T-helper 17 cell (primary cell): ENCODE results near the gene PCDH1. TPM values are rescaled to one million over a fixed set of nuclear protein-coding genes. Genes with fewer than 3 reads are reported as not detected.

Source experiments
- ATAC-seq: fragments of 150-1000 bp; cut with Tn5 transposase; 2 replicates; pipeline ENCODE4 v1.10.0; 2021; ENCODE audit warnings: mild to moderate bottlenecking, moderate library complexity
- DNase-seq, 3 donors: peaks; one replicate each; pipeline versions ENCODE4 v3.0.0 to v3.0.0-alpha.2; 2020 to 2021
- H3K9me3 ChIP-seq: one replicate; pipeline ENCODE4 v1.7.0; 2013; ENCODE audit warnings: low read length, mild to moderate bottlenecking; ENCODE audit not compliant: control insufficient read depth, poor library complexity, severe bottlenecking
- H3K27ac Mint-ChIP-seq: one replicate; pipeline ENCODE4 v1.8.0; 2022; ENCODE audit warnings: mild to moderate bottlenecking, moderate library complexity, mixed read lengths
- H3K27me3 Mint-ChIP-seq: one replicate; pipeline ENCODE4 v1.8.0; 2022; ENCODE audit warnings: mixed read lengths
- H3K36me3 Mint-ChIP-seq: one replicate; pipeline ENCODE4 v1.8.0; 2022; ENCODE audit warnings: low read depth, mixed read lengths
- H3K4me1 Mint-ChIP-seq: one replicate; pipeline ENCODE4 v1.8.0; 2022; ENCODE audit warnings: mild to moderate bottlenecking, mixed read lengths
- H3K4me3 Mint-ChIP-seq: one replicate; pipeline ENCODE4 v1.8.0; 2022; ENCODE audit warnings: mild to moderate bottlenecking, moderate library complexity, mixed read lengths
- total RNA-seq, 4 donors: library from RNA in 2 of 4; stranded (reverse) in 2 of 4; gene quantifications; one replicate each; pipeline ENCODE4 v1.2.3 and lab custom pipeline; 2022 to 2026

The PCDH1 gene
- total RNA-seq, 2 donors from 2014 or later: 0.57 to 0.87 TPM

DNA sequence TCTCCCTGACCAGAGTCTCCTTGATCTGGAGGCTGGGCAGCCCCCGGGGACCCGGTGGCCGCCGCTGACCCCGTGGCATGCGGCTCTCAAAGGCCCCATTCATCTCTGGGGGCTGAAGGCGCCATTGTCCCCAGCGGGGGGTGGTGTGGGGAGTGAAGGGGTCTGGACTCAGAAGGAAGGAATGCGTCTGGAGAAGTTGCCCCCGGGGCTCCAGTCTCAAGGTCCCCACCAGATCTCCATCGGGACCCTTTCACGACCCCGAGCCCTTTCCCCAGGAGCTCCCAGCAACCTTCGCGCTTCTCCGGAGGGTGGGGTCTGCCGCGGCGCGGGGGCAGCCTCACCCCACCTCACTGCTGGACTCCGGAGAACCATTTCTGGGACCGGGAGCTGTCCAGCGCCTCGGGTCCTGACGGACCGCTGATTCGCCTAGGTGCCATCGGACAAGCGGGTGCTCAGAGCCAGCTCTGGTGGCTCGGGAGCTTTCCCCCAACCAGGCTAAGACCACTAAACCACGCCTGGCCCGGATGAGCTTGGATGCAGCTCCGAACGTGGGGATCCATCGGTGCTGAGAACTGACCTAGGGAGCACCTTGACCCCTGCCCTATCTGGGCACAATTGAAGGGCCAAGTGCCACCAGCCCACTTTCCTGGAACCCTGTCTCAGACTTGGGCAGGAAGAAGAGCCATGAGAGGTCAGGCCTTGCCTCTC lies 5.1 kb upstream of the PCDH1 start:
- no peak for ATAC-seq
- Mint-ChIP-seq H3K27ac (no peak overlapping the region), H3K36me3 (peaks cover 8% of the 10 kb centered on the region), H3K27me3 (peaks cover 73% of the 10 kb centered on the region), H3K4me3 (no peak overlapping the region), H3K4me1 (peaks cover 26% of the 10 kb centered on the region)
- H3K9me3 ChIP-seq: no peaks in the 10 kb centered on the region
- DNase-seq: no peak

DNA sequence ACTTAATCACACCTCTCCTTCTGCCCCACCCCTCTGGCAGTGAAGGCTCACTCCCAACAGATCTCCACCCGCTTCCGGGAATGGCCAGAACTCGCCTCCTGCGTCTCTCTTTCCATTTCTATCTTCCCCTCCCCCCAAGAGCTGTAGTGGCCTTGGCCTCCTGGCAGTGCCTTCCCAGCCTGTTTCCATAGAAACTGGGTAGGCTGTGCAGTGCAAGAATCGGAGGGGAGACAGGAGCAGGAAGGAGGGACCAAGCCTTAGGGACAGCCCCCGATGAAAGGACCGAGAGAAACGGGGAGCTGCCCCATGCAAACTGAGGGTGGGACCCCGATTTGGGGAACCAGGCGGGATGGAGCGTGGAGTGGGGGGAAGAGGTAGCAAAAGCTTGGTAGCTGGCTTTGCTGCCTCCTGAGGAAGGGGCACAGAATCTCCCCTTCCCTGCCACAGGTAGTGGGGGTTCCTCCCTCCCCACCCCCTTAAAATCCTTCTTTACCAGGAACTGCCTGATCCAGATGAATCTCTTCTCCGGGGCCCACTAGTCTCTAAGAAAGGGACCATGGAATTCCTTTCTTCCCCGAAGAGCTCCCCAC lies 4.5 kb upstream of the PCDH1 start:
- Mint-ChIP-seq H3K4me1 (peaks cover 28% of the 10 kb centered on the region), H3K36me3 (peaks cover 8% of the 10 kb centered on the region), H3K4me3 (no peak overlapping the region), H3K27ac (peak overlapping the region; percentile 94), H3K27me3 (peaks cover 75% of the 10 kb centered on the region)
- H3K9me3 ChIP-seq: no peaks in the 10 kb centered on the region
- ATAC-seq (no peak), DNase-seq (no peak)

DNA sequence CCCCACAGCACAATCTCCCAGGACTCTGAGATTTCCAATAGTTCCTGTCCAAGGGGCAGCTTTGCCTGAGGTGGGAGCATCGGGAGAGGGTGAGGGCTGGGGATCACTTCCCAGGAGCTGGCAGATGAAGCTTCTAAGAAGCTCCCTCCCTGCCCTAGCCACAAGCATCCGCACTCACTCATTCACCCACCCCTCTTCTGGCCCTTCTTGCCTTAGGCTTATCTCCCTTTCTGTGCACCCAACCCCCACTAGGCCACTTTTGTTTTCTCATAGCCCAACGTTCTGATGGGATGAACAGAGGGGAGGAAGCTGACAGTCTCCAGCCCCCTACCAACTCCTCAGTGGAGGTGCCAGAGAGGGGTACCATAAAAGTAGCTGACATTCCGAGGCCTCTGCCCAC lies 3.7 kb upstream of the PCDH1 start:
- no peaks in the 10 kb centered on the region for H3K9me3 ChIP-seq
- Mint-ChIP-seq H3K27me3 (peaks cover 83% of the 10 kb centered on the region), H3K4me3 (no peak overlapping the region), H3K27ac (peak overlapping the region; percentile 94), H3K4me1 (peaks cover 36% of the 10 kb centered on the region), H3K36me3 (peaks cover 13% of the 10 kb centered on the region)
- ATAC-seq (no peak), DNase-seq (no peak)

DNA sequence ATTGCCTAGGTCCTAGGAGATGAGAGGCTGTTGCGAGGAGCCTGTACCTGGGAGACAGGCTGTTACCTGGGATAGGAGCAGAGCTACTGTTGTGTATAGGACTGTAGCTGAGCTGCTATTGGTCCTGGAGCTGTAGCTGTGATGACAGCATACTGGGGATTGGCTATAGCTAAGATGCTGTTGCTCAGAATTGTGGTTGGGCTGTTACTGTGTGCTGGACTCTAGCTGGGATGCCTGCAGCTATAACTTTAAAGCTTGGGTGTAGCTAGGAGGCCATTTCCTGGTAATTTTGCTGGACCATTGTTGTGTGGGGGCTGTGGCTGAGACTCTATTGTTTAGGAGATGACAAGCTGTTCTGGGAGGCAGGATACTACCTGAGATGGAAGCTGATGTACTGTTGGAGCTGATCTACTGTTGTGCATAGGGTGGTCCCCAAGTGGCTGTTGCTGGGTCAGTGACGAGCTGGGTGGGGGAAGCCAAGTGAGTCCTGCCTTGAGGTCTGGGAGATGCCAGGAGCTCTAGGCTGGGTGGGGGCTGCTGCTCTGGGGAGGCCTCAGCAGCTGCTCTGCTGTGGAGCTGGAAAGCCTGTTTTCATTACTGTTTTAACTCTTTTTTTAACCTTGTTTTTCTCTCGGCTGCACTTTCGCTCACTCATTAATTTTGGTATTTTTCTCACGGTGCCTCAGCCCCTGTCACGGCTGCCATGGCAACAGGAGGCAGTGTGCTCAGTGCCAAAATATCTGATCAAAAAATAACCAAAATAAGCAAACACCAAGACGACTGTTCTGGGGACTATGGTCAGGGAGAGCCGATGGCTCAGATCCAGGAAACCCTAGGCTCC lies 3.0 kb upstream of the PCDH1 start:
- DNase-seq (no peak), ATAC-seq (no peak)
- peaks cover 11% of the 10 kb centered on the region for H3K36me3 Mint-ChIP-seq
- peaks cover 81% of the 10 kb centered on the region for H3K27me3 Mint-ChIP-seq
- H3K4me1 Mint-ChIP-seq: peaks cover 36% of the 10 kb centered on the region
- peak overlapping the region; percentile 94 for H3K27ac Mint-ChIP-seq
- H3K9me3 ChIP-seq: no peaks in the 10 kb centered on the region
- no peak overlapping the region for H3K4me3 Mint-ChIP-seq

DNA sequence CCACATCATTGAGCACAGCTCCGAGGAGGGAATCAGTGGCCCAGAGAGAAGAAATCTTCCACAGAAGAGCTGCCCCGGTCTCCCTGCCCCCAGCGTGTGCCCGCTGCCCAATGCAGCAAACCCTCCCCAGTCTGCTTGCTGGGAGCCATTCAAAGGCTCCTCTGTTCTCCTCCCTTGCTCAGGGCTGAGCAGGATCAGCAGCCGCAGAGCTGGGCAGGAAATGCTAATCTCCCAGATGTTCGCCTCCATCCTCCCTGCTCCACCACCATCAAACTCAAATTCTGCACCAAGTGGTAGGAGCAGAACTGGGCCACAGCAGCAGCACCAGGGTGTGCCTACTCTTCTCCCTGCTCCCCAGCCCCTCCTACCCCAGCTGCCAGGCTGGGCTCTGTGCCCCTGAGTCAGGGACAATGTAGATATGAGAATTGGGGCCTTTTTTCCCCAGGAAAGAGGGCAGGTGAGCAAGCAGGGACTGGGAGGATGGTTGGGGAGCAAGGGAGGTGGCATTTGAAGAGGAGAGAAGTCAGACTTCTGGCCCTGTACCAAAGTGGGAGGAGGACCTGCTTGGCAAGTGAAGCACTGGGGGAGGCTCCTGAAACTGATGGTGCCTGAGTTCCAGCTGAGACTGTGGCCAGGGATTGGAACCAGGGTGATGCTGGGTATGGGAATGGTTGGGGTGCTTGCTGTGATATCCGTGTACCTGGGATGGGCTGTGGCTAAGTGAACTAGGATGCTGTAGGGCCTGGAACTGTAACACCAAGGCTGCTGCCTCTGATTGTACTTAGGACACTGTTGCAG lies 1.9 kb upstream of the PCDH1 start:
- H3K36me3 Mint-ChIP-seq: peaks cover 11% of the 10 kb centered on the region
- no peak for DNase-seq
- no peak for ATAC-seq
- H3K27ac Mint-ChIP-seq: peak overlapping the region; percentile 94
- no peaks in the 10 kb centered on the region for H3K9me3 ChIP-seq
- peaks cover 36% of the 10 kb centered on the region for H3K4me1 Mint-ChIP-seq
- H3K27me3 Mint-ChIP-seq: peaks cover 79% of the 10 kb centered on the region
- peak overlapping the region; percentile 98 for H3K4me3 Mint-ChIP-seq

DNA sequence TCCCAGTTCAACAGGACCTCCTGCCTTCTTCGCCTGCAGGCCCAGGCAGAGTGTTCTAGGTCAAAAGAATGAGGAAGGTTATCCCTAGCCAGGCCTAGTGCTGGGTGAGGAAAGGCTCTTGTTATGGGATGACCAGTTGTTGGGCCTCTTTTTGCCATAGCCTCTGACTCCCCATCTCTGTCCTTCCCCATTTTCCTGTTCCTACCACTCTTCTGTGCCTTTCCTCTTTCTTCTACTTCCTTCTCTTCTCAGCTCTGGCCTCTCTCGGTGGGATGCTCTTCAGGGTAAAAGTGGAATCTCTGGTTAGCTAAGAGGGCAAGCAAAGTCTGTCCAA lies 1.2 kb upstream of the PCDH1 start:
- ATAC-seq (no peak), DNase-seq (no peak)
- Mint-ChIP-seq H3K36me3 (peaks cover 9% of the 10 kb centered on the region), H3K27ac (peak overlapping the region; percentile 94), H3K27me3 (peaks cover 79% of the 10 kb centered on the region), H3K4me1 (peaks cover 36% of the 10 kb centered on the region), H3K4me3 (peak overlapping the region; percentile 98)
- H3K9me3 ChIP-seq: no peaks in the 10 kb centered on the region

DNA sequence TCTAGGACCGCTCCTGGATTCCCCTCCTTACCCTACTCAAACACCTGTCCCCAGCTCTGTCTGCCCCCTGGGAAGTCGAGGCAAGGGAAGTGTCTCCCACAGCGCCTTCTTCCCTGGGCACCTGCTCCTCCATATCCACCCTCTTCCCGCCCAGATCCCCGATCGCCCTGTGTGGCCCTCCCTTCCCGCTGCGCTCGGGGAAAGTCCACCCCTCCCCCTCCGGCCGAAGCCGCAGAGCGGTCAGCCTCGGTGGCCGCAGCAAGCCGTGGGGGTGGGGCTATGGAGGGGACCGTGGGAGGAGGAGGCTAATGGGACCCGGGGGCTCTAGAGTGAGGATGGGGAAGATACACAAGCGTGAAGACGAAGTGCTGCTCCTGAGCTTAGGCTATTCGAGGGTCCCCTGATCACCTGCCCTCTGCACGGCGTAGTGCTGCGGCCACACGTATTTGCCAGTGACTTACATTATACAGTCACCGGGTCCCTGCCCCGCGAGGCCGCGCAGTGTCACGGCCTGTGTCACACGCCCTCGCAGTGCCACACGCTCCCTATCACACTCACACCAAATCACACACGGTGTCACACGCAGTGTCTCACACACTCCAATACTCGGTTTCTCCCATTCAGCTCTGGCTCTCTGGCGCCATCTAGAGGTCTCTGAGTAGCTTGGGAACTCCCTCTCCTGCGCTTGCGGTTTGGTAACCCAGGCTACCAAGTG lies 658 bp upstream of the PCDH1 start:
- Mint-ChIP-seq H3K4me3 (peak overlapping the region; percentile 98), H3K4me1 (peaks cover 36% of the 10 kb centered on the region), H3K27me3 (peaks cover 79% of the 10 kb centered on the region), H3K27ac (peak overlapping the region; percentile 94), H3K36me3 (peaks cover 9% of the 10 kb centered on the region)
- ATAC-seq (peak; percentile 91), DNase-seq (peak; percentile 75 to 87 (median 79))
- no peaks in the 10 kb centered on the region for H3K9me3 ChIP-seq

DNA sequence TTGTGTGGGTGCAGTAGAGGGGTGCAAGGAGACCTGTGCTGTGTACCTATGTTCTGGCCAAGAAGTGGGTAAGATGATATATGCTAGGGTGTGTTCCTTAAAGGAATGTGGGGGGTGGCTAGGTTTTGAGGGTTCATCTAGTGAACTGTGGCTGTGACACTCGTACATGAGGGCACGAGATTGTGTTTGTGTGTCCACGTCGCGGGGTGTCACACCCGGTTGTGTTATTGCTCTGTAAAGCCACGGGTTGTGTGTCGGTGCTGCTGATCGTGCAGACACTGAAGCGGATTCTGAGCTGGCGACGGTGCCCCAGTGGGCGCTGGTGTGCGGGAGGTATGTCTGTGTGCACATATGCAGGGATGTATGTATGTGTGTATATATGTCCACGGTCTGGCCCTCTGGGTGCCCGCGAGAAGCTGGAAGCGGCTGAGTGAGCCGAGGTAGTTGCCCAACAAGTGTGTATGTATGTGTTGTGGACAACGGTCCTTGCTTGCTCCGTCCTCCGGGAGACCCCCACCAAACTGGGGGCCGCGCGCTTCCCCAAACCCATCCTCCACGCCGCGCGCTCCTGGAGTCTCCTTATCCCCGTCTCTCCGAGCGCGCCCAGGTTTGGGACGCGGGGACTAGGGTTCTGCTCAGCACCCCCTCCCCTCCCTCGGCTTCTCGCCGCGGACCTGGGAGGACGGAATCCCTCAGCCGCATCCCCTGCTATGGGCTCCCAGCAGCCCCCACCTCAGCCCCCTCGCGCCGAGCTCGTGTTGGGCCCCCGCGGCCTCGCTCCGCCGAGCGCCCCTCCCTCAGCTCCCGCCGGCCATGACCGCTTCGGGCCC lies 639 bp downstream of the PCDH1 start:
- H3K27ac Mint-ChIP-seq: no peak overlapping the region
- peaks cover 79% of the 10 kb centered on the region for H3K27me3 Mint-ChIP-seq
- peaks cover 36% of the 10 kb centered on the region for H3K4me1 Mint-ChIP-seq
- ATAC-seq: no peak
- H3K9me3 ChIP-seq: no peaks in the 10 kb centered on the region
- H3K36me3 Mint-ChIP-seq: peaks cover 9% of the 10 kb centered on the region
- H3K4me3 Mint-ChIP-seq: peak overlapping the region; percentile 87
- no peak for DNase-seq

DNA sequence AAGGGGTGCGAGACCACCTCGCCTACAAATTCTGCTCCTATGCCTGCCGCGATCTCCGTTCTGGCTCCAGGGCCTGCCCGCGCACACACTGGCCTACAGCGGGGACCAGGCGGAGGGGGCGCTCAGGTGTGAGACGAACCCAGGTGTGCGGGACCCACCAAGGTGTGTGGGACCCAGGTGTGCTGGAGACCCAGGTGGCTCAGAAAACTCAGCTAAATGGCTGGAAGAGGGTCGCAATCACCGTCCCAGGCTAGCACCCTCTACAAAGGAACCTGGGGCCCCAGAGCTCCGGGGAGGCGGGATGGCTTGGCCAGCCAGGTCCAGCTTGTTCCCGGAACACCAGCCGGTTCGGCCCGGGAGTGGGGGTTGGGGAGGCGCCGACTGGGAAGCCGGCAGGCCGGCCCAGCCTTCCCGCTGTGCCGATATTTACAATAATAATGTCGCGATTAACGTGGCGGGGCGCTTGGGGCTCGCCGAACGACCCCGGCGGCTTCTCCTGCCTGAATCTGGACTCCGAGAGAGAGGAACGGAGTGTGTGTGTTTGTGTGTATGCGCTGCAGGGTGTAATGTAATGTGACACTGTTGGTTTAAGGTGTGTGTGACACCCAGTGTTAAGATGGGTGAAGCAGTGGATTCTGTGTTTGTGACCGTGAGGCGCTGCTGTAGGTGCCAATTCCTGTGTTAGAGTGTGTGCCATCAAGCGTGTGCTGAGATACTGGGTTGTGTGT lies 1.4 kb downstream of the PCDH1 start:
- peak overlapping the region; percentile 87 for H3K4me3 Mint-ChIP-seq
- H3K9me3 ChIP-seq: no peaks in the 10 kb centered on the region
- H3K4me1 Mint-ChIP-seq: peaks cover 36% of the 10 kb centered on the region
- DNase-seq (no peak), ATAC-seq (no peak)
- peaks cover 79% of the 10 kb centered on the region for H3K27me3 Mint-ChIP-seq
- H3K36me3 Mint-ChIP-seq: peaks cover 9% of the 10 kb centered on the region
- H3K27ac Mint-ChIP-seq: no peak overlapping the region

DNA sequence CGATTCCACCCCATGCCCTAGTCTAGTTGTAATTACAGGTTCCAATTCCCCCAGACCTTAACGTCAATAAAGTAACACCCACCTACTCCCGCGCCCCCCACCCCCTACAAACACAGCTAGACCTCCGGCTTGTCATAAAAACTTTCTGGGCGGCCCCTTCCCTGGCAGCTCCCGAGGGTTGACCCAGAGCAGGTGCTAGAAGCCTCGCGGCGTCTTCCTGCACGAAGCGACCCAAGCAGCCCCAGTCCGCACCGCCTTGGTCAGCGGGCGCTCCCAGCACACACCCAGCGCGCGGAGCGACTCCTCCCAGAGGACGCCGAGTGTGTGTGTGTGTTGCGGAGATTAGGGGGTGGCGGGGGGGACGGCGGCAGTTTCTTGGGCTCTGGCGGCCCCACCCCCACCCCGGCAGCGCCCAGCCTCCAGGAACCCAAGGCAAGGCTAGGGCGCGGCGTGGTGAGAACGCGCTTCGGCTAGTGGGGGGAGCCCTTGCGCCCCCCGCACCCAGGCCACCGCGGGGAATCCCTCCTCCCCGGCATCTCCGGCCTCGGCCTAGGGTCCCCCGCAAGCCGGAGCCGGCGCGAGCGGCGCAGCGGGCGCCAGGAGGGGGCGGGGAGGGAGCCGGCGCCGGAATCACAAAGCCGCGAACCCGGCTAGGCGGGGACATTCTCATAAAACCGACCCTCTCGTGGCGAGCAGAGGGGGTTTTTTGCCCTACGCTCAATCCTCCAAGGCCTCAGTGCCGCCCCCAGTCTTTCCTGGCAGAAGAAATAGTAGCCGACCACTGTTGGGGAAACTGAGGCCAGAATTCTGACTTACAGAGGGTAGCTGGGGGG lies 2.2 kb downstream of the PCDH1 start:
- Mint-ChIP-seq H3K4me1 (peaks cover 32% of the 10 kb centered on the region), H3K4me3 (peak overlapping the region; percentile 87), H3K27me3 (peaks cover 77% of the 10 kb centered on the region), H3K27ac (no peak overlapping the region), H3K36me3 (peaks cover 9% of the 10 kb centered on the region)
- DNase-seq (no peak), ATAC-seq (no peak)
- H3K9me3 ChIP-seq: no peaks in the 10 kb centered on the region
